ENCODE data around the gene FAM47B. TPM values are rescaled to one million over a fixed set of nuclear protein-coding genes. Genes with fewer than 3 reads are reported as not detected.

The FAM47B gene
- total and polyA plus RNA-seq, 2 of the 8 experiments (the other 6 are each of a cell fraction or from before 2014, with no cell fraction given) = not detected

DNA sequence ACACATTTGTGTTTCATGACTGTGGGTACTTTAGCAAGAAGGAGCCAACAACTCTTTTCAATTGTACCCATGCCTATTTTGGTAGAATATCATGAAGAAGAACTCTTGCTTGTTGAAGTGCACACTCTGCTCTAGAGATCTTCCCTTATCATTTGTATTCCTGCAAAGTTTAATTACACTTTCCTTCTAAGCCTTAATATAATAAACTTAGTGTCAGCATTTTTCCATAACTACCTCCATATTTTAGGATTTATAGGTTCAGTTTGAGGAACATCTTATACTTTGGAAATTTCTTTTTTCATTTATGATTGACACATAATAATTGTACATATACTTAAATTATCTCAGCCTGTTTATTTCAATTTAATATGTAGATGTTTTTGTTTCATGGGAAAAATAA, 19.1 kb downstream of the FAM47B start:
- Histone ChIP-seq H3K27me3 (replicated peaks in 1 of 4; ENCODE audit: control insufficient read depth in 3 of 4, extremely low read depth in 1 of 4, insufficient read depth in 3 of 4, low read length in 3 of 4) (no peaks in the 10 kb centered on the region), H2BK15ac (ENCODE audit: low read length) (no peak overlapping the region), H3K27ac (ENCODE audit: low read depth, low read length) (no peak overlapping the region), H3K4me3 (ENCODE audit: extremely low read depth in 1 of 4, insufficient read depth in 2 of 4, low read depth in 3 of 4, low read length in 4 of 4) (no peak overlapping the region), H4K8ac (ENCODE audit: extremely low read depth, insufficient read depth, low read length) (no peak overlapping the region), H2BK20ac (ENCODE audit: low read length) (no peak overlapping the region), H3K56ac (replicated peaks; ENCODE audit: insufficient read length, low read depth, low read length) (no peak overlapping the region), H2BK120ac (replicated peaks; ENCODE audit: low read depth, low read length) (no peak overlapping the region), H3K23ac (ENCODE audit: insufficient read length) (no peak overlapping the region), H4K5ac (ENCODE audit: insufficient read length, low read depth, low read length) (no peak overlapping the region), H4K91ac (replicated peaks; ENCODE audit: insufficient read length, low read length) (no peak overlapping the region), H3K9me3 (ENCODE audit: insufficient read depth in 2 of 2, low read depth in 1 of 2, low read length in 1 of 2) (no peaks in the 10 kb centered on the region), H3K4me2 (ENCODE audit: insufficient read depth in 1 of 2, low read depth in 2 of 2, low read length in 2 of 2) (no peak overlapping the region), H3K18ac (ENCODE audit: extremely low read depth, low read length) (no peak overlapping the region), H3K9ac (replicated peaks in 1 of 4; ENCODE audit: extremely low read depth in 1 of 4, low read depth in 3 of 4, low read length in 3 of 4) (no peak overlapping the region), H3K79me1 (ENCODE audit: low read depth, low read length) (no peaks in the 10 kb centered on the region), H2AK5ac (ENCODE audit: low read depth, low read length) (no peak overlapping the region), H2AFZ (ENCODE audit: low read length) (no peak overlapping the region), H2BK5ac (ENCODE audit: low read depth, low read length) (no peak overlapping the region), H3K23me2 (ENCODE audit: low read depth, low read length) (no peaks in the 10 kb centered on the region), H3K79me2 (ENCODE audit: control insufficient read depth in 1 of 2, insufficient read depth in 2 of 2, low read length in 2 of 2) (no peaks in the 10 kb centered on the region), H3K36me3 (ENCODE audit: control insufficient read depth in 2 of 4, insufficient read depth in 4 of 4, low read length in 3 of 4) (no peaks in the 10 kb centered on the region), H3K14ac (ENCODE audit: insufficient read length) (no peak overlapping the region), H2BK12ac (ENCODE audit: low read depth, low read length) (no peak overlapping the region), H4K20me1 (replicated peaks in 1 of 2; ENCODE audit: control insufficient read depth in 1 of 2, insufficient read depth in 2 of 2, low read length in 2 of 2) (no peaks in the 10 kb centered on the region), H3K4me1 (replicated peaks in 1 of 4; ENCODE audit: control insufficient read depth in 3 of 4, insufficient read depth in 4 of 4, low read length in 3 of 4) (no peaks in the 10 kb centered on the region), H3K4ac (replicated peaks; ENCODE audit: insufficient read length, low read depth, low read length) (no peak overlapping the region)
- POLR2A ChIA-PET (ENCODE audit: partially characterized antibody) = no interaction called here
- FAIRE-seq = peak; percentile 45
- DNase-seq (ENCODE audit: low read depth in 1 of 2, low spot score in 2 of 2) = no peak
- CTCF ChIA-PET (ENCODE audit: partially characterized antibody) = no interaction called here
- TF ChIP-seq SP1 (IDR thresholded peaks at IDR 0.05; ENCODE audit: low read depth, low read length) (no peak), POU5F1 (IDR thresholded peaks at IDR 0.05; ENCODE audit: low read depth, low read length) (no peak), RXRA (IDR thresholded peaks at IDR 0.05; ENCODE audit: insufficient read depth, low read depth, low read length) (no peak)
